ENCODE results near the gene CFAP43.
"Not testable (repeated sequence)": the region's sequence is repeated elsewhere in the genome, so short reads cannot be mapped to it uniquely, and the experiment has no call there.

Gene CFAP43

DNA sequence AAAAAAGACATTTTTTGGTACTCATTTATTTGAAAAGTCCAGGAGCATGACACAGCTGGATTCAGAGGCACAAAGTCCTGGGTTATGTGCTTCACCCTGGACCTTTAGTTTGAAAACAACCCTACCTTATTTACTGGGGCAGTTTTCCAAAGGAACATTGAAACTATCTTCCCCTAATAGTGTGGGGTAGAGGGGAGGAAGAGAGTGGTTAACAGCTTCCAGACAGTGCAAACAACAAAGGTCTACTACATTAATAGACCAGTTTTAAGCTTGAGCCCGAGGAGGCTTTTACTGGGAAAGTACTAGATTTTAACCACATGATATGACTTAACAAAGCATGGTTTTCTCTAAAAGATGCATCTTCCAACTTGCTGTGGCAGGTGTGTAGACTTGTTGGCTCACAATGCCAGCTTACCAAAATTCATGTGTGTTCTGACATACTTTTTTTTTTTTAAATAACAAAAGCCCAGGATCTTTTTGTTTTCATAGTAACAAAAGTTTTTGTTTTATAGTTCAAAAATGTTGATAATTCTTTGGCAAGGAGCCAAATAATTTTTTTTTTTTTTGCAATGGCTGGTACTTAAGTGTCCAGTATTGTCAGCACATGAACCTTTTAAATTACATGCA lies 24.3 kb upstream of the CFAP43 start:
- DNase-seq (ENCODE audit: low read depth in 3 of 3) = no peak

DNA sequence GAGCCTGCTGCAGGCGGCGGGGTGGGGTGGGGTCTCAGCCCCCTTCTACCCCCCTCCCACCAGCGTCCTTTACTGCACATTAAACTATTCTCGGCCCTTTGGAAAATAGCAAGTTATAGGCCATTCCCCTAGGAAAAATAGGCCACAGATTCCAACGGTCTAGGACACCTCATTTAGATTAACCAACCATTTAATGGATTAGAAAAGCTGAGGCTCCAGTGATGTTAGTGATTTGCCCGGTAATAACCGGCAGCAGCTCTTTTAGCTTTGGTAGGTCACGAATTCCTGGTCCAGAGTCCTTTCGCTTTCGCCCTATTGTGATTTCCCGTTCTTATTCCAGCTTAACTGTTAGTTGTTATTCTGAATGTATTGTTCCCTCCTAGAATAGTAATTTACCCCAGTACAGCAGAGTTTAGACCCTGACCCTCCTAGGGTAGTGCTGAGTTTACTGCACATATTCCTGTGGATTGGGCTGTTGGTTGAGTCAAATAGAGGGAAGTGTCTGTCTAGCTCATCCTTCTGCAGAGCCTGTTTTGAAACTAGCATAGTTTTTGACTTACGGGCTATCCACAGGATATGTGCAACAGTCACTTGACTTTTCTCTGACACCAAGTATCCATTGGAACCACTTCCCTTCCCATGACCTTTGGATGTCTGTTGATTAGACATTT lies 23.3 kb upstream of the CFAP43 start:
- DNase-seq (ENCODE audit: low read depth in 3 of 3) = no peak

DNA sequence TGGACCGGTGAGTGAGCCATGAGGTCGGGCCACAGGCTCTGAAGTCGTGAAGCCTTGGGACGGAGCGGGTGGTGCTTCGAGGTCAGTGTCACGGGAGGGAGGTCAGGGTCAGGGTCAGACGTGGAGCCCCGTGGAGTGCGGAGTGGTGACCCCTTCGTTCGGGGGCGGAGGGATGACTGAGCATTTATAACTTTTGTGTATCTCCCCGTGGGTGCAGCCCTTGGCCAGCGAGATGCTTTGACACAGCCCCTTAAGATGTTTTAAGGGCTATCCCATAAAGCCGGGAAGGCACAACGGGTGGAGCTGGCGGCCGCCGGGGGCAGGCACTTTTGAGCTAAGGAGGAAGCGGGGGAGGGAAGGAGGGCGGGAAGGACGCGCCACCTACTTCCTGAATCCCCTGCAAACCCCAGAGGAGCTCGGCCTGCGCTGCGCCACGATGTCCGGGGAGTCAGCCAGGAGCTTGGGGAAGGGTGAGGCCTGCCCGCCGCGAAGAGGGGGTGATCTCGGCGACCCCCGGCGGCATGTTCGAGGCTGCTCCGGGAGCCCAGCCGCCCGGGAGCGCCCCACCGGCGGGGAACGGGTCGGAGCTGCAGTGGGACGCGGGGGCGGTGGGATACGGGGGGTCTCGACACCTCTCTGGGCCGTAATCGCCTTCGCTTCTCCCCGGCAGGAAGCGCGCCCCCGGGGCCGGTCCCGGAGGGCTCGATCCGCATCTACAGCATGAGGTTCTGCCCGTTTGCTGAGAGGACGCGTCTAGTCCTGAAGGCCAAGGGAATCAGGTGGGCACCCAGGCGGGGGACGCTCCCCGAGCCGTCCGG lies 22.5 kb upstream of the CFAP43 start, which contains the start of gene GSTO1:
Gene GSTO1 (plus strand): TSS at position 400 of the 818 bp plus-strand sequence. CDS start 37 bp downstream, at position 437.
- DNase-seq (ENCODE audit: low read depth in 3 of 3) = peak in 2 of 3 experiments; percentile 23 to 35

DNA sequence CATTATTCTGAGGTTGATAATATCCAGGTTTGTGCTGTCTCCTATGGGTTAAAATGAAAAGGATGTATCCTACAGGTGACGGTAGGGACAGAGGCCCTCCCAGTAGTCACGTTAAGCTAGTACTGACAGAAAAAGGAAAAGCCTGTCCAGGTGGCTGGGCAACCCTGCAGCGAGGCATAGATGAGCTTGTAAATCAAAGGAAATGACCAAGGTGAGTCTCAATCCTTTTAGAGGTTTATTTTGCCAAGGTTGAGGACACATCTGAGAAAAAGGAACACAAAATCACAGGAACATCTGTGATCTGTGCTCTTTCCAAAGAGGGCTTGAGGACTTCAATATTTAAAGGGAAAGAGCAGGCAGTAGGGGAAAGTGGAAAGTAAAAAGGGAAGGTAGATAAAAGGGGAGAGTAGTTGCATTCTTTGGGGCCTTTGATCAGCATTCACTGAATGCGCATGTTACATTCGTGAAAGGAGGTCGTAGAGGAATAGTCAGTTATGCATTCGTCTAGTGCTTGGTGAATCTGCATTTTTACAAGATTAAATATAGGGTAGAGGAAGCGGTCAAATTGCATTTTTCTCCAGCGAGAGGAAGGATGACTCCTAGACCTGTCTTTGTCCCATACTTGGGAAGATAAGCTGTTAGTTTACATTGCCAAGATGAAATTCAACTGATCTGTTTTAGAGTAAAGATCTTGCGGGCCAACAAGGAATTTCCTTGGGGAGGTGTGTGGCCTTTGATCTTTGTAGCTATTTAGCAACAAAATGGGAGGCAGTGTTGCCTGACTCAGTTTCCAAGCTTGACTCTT lies 21.6 kb upstream of the CFAP43 start:
- DNase-seq (ENCODE audit: low read depth in 3 of 3) = no peak

DNA sequence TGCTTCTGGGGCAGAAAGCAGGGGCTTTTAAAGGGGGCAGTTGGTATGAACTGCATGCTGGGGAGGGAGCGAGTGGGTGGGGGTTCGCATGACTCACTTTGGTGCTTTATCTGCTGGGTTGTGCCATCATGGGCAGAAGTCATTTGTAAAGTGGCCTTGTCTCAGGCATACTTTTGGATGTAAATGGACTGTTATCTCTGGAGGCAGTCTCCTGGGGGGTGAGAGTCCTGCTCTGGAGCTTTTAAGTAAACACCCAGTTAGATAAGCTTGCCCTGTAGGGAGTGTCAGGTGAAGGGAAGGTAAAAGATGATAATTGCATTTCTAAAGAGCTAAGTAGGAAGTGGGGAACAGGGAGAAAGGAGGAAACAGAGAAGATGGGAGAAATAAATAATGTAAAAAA lies 20.9 kb upstream of the CFAP43 start:
- DNase-seq (ENCODE audit: low read depth in 3 of 3) = no peak

DNA sequence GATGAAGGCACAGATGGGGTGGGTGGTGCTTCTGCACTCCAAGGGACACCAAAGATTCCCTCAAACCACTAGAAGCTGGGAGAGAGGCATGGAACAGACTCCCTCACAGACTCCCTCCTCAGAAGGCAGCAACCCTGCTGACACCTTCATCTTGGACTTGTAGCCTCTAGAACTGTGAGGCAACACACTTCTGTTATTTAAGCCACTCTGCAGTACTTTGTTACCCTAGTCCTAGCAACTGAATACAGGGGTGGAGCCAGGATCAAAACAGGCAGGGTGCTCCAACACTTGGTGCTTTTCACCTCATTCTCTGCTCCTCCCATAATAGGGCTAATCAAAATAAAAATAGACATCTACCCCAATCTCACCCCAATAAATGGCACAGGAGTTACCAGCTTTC lies 20.2 kb upstream of the CFAP43 start:
- no peak for DNase-seq (ENCODE audit: low read depth in 3 of 3)

DNA sequence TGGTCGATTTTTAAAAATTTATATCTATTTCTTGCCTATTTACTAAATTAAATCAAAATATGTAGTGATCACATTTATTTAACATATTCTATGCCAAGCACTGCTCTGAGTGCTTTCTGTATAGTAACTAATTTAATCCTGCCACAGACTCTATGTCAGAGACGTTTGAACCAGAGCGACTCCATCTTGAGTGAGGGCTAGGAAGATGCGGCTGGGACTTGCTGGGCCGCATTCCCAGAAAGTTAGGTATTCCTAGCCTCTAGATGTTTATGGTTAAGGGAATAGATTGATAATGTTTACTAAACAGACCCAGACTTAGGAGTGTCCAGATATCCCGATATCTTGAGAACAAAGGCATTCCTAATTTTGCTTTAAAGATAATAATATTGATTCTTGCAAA lies 19.3 kb upstream of the CFAP43 start:
- DNase-seq (ENCODE audit: low read depth in 3 of 3) = no peak

DNA sequence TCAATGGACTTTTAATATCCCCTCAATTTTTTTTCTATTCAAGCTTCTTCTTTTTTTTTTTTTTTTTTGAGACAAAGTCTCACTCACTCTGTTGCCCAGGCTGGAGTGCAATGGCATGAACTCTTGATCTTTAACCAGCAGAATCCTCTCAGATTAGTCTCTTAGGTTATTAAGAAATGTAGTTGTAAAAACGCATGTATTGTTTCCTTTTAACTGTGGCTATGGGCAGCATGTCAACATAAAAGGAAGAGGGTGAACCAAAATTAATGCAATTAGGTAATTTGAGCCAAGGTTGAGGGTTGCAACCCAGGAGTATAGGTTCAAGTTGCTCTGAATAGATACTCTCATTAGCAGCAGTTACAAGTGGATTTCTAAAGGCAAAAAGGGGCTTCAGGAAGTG lies 18.2 kb upstream of the CFAP43 start:
- no peak for DNase-seq (ENCODE audit: low read depth in 3 of 3)

DNA sequence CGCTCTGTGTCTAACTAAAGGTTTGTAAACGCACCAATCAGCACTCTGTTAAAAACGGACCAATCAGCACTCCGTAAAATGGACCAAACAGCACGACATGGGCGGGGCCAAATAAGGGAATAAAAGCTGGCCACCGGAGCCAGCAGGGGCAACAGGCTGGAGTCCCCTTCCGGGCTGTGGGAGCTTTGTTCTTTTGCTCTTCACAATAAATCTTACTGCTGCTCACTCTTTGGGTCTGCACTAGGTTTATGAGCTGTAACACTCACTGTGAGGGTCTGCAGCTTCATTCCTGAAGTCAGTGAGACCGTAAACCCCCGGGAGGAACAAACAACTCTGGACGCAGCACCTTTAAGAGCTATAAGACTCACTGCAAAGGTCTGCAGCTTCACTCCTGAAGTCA lies 16.8 kb upstream of the CFAP43 start:
- DNase-seq (ENCODE audit: low read depth in 3 of 3) = not testable (repeated sequence)

DNA sequence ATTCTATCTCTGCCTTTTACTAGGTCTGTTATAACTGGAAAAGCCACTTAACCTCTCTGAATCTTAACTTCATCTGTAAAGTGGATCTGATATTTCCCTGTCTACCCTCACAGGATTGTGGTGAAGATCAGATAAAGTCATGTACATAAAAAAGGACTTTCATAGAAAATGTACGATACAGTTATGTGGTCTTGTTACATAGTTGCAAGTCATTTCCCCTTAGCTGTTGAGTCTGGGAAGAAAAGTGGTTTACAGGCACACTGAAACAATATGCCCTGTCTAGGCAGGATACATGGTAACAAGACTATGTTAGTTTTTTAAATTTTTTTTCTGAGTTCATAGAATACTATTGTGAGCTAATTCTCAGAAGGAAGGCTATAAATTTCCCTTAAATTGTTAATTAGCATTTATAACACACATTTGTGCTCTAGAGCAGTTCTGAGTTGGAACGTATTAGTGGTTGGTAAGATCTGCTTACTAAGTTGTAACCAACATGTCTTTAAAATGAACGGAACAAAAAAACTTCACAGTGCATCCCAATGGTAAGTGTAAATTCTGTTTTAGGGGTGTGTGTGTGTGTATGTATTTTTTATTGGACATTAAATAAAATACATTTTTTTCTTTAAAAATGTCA lies 15.5 kb upstream of the CFAP43 start:
- no peak for DNase-seq (ENCODE audit: low read depth in 3 of 3)

DNA sequence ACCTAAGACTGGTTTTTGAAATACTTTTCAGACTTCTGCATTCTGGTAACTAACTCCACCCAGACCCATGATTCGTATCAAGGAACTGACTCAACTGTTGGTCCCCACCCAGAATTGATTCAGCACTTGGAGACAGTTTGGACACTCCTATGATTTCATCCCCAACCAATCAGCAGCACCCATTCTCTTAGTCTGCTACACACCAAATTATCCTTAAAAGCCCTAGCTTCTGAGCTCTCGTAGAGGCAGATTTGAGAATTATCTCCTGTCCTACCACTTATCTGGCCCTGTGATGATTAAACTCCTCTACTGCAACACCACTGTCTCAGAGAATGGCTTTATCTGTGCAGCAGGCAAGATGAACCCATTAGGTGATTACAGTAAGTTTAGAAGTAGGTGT lies 14.8 kb upstream of the CFAP43 start:
- no peak for DNase-seq (ENCODE audit: low read depth in 3 of 3)

DNA sequence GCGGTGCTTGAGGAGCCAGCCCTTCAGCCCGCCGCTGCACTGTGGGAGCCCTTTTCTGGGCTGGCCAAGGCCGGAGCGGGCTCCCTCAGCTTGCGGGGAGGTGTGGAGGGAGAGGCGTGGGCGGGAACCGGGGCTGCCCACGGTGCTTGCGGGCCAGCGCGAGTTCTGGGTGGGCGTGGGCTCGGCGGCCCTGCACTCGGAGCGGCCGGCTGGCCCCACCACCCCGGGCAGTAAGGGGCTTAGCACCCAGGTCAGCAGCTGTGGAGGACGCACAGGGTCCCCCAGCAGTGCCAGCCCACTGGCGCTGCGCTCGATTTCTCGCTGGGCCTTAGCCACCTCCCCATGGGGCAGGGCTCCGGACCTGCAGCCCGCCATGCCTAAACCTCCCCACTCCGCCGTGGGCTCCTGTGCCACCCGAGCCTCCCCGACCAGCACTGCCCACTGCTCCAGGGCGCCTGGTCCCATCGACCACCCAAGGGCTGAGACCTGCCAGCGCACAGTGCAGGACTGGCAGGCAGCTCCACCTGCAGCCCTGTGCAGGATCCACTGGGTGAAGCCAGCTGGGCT lies 13.0 kb upstream of the CFAP43 start:
- no peak for DNase-seq (ENCODE audit: low read depth in 3 of 3)

DNA sequence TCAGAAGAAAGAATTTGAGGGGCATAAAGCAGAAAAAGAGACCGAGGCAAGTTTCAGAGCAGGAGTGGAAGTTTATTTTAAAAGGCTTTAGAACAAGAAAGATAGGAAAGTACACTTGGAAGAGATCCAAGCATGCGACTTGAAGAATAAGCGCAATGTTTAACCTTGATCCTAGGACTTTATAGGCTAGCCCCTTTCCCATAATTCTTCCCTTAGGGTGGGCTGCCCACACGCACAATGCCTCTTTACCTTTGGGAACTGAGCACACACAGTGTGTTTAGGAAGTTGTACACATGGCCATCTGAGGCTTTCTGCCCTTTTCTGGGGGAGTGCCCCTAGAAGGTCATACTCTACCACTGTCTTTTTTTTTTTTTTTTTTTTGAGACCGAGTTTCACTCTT lies 11.3 kb upstream of the CFAP43 start:
- DNase-seq (ENCODE audit: low read depth in 3 of 3) = no peak

DNA sequence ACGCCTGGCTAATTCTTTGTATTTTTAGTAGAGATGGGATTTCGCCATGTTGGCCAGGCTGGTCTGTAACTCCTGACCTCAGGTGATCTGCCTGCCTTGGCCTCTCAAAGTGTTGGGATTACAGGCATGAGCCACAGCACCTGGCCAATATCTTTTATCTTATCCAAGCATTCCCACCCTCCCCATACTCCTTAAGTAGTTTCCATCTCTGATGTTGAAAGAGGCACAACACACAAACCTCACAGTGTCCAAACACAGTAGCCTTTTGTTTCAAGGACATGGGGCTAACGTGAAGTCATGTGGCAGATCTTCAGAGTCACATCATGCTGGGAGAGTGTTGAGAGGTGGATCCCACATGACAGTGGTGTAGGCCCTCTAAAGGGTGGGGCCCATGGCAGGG lies 10.8 kb upstream of the CFAP43 start:
- not testable (repeated sequence) for DNase-seq (ENCODE audit: low read depth in 3 of 3)

DNA sequence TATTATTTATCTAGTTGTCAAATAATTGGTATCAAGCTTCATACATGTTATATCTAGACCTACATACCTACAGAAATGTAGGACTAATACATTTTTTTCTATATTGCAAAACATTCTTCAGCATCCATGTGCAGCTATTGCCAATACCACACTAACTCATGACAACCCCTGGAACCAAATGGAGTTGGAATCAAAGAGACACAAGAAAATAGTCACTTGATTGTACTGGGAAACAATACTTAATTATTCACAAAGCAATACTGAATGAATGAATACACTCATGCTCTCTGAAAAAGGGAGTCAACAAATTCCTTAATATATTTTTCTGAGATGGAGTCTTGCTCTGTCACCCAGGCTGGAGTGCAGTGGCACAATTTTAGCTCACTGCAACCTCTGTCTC lies 10.4 kb upstream of the CFAP43 start:
- no peak for DNase-seq (ENCODE audit: low read depth in 3 of 3)

DNA sequence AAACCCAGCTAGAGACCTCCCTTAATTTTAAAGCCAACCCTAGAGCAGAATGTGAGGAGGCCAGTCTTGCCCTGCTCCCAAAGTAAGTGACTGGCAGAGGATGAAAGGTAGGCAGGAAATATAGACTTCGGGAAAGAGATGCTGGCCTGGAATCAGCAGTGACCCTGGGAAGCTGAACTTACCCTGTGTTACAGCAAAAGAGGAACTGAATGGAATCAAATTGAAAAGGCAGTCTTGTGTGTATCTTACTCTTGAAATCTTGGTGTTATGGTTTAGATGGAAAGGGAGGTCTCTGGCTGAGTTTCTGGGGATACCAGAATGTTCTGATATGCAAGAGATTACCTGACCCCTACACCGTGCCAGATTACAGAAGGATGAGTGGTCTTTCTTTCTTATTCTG lies 7.9 kb upstream of the CFAP43 start:
- DNase-seq (ENCODE audit: low read depth in 3 of 3) = no peak

DNA sequence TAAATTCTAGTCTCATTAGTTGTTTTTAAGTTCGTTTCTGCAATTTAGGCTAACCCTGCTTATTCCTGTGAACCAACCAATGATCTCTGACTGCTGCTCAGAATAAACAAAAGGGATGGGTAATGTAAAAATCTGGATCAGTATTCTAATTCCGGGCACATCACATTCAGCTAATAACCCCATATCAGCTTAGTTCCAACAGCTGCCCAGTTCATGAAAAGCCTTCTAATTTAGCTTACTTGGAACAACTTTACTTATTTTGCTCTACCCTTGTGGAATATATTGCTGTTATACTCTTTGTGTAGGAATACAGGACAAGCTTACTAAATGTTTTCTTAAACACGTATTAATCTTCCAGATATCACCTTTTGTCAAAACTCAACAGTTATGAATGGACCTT lies 3.6 kb upstream of the CFAP43 start:
- DNase-seq (ENCODE audit: low read depth in 3 of 3) = no peak

DNA sequence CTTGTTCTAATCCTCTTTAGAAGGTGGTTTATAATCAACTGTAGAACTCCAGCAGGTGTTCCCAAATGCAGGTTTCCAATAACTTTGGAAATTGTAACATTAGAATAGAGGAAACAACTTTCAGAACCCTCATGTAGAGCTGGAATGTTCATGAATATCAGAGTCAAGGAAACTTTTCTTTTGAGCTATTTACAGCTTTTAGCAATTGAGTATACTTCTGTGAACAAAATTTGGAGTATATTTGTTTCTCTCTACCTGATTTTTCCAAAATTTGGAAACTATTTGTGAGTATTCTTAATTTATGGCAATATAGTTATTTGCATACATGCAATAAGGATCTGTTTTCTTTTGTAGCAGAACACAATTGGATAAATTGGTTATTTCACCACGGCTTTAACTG lies 2.8 kb upstream of the CFAP43 start:
- DNase-seq (ENCODE audit: low read depth in 3 of 3) = no peak

DNA sequence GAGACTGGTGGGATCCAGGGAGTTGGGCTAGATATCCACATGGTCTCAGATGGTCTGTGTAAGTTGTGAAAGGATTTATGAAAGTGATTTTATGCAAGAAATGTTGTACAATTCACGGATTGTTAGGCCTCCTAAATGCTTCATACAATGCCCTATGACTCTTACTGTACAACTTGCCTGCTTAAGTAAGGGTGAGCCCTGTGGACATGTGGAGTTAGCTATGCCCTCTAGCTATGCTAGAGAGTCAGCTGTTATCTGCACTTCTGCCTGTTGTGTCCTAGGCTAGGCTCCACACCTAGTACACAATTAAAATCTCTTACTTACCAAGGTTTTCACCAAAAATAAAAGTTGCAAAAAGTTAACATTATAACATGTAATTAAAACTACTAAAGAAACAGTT lies 1.7 kb upstream of the CFAP43 start:
- no peak for DNase-seq (ENCODE audit: low read depth in 3 of 3)

DNA sequence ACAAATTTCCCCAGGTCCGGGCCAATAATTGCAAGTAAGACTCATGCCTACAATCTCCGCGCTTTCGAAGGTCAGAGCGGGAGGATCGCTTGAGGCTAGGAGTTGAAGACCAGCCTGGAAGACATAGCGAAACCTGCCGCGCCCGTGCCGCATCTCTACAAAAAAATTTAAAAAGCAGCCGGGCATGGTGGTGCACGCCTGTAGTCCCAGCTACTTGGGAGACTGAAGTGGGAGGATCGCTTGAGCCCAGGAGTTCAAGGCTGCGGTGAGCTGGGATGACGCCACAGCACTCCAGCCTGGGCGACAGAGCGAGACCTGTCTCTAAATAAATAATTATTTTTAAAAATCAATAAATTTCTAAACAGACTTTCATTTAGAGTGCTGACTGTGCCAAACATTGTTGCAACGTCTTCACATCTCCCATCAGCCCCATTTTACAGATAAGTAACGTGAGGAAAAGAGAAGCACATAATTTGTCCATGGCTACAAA lies 494 bp upstream of the CFAP43 start:
- no peak for DNase-seq (ENCODE audit: low read depth in 3 of 3)

DNA sequence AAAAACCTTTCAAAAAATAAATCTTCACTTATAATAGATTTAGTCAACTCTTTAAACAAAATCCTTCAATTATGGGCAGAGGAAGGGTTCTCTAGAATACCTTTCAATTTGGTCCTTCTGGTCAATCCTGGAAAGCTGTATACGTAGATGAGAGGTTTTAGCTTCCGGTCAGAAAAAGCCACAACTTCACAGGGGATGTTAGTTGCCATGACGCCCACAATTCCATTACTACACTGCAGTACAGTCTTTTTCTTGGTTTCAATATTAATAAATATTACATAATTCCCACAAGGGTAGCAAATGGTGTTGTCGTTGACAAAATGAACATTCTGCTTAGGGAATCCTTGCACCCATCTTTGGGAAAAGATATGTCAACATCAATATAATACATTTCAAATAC lies 1.7 kb downstream of the CFAP43 start:
- DNase-seq (ENCODE audit: low read depth in 3 of 3) = no peak

Measured in stimulated activated CD4-positive, alpha-beta T cell treated with anti-CD3 and anti-CD28 coated beads, TNF-alpha, amount 100 ng/mL, for 4 hours (primary cell).